Neuronal stem cell (in vitro differentiated cells): ENCODE measurements around the gene TMEM238L. TPM values are rescaled to one million over a fixed set of nuclear protein-coding genes. Genes with fewer than 3 reads are reported as not detected.
A peak's percentile ranks its signal among the peaks of the same experiment; 100 is the strongest.
"Not testable (repeated sequence)": the region's sequence is repeated elsewhere in the genome, so short reads cannot be mapped to it uniquely, and the experiment has no call there.

Experiments
- DNase-seq: peaks from one replicate; pipeline ENCODE4 v3.0.0-alpha.2; 2013; ENCODE audit warnings: low spot score
- H2AFZ ChIP-seq: one replicate; pipeline ENCODE4 v1.6.1; 2013; ENCODE audit warnings: mild to moderate bottlenecking, low read length, inconsistent platforms
- H2AK5ac ChIP-seq: 2 replicates; pipeline ENCODE4 v1.6.1; 2013; ENCODE audit warnings: low read depth, mild to moderate bottlenecking, inconsistent platforms, low read length, moderate library complexity, mixed read lengths
- H2BK120ac ChIP-seq: 2 replicates; pipeline ENCODE4 v1.6.1; 2013; ENCODE audit warnings: low read depth, mild to moderate bottlenecking, inconsistent platforms, low read length, moderate library complexity, mixed read lengths
- H2BK12ac ChIP-seq: one replicate; pipeline ENCODE4 v1.6.1; 2013; ENCODE audit warnings: low read length, inconsistent platforms
- H2BK15ac ChIP-seq: 2 replicates; pipeline ENCODE4 v1.6.1; 2013; ENCODE audit warnings: mild to moderate bottlenecking, low read length, inconsistent platforms, mixed read lengths
- H2BK5ac ChIP-seq: one replicate; pipeline ENCODE4 v1.6.1; 2013; ENCODE audit warnings: inconsistent platforms, mild to moderate bottlenecking, low read length, moderate library complexity
- H3K14ac ChIP-seq: one replicate; pipeline ENCODE4 v1.6.1; 2013; ENCODE audit warnings: low read length, inconsistent platforms
- H3K18ac ChIP-seq: 2 replicates; pipeline ENCODE4 v1.6.1; 2013; ENCODE audit warnings: low read length, inconsistent platforms
- H3K23ac ChIP-seq: 2 replicates; pipeline ENCODE4 v1.6.1; 2013; ENCODE audit warnings: low read depth, mild to moderate bottlenecking, mixed read lengths, low read length, inconsistent platforms; ENCODE audit not compliant: poor library complexity
- H3K27ac ChIP-seq: replicated peaks from 3 replicates; pipeline ENCODE4 v1.5.1; 2013; ENCODE audit warnings: low read length, inconsistent platforms
- H3K27me3 ChIP-seq, 3 experiments: 2 replicates each; pipeline ENCODE4 v1.6.1; 2013; ENCODE audit warnings: low read length in 3 of 3, mild to moderate bottlenecking in 2 of 3, inconsistent platforms in 1 of 3, low read depth in 1 of 3, mixed read lengths in 1 of 3, moderate library complexity in 1 of 3; ENCODE audit not compliant: control insufficient read depth in 3 of 3, insufficient read depth in 3 of 3
- H3K36me3 ChIP-seq, 2 donors: replicated peaks in 1 of 2; 2 replicates each; pipeline ENCODE4 v1.6.1; 2013; ENCODE audit warnings: low read length in 2 of 2; ENCODE audit not compliant: control insufficient read depth in 2 of 2, insufficient read depth in 2 of 2
- H3K4ac ChIP-seq: 2 replicates; pipeline ENCODE4 v1.6.1; 2013; ENCODE audit warnings: inconsistent platforms, mild to moderate bottlenecking, low read length, moderate library complexity
- H3K4me1 ChIP-seq, 2 donors: 1 replicate in 1 of 2; 2 replicates in 1 of 2; pipeline ENCODE4 v1.6.1; 2013; ENCODE audit warnings: low read length in 2 of 2, low read depth in 1 of 2; ENCODE audit not compliant: control insufficient read depth in 2 of 2, insufficient read depth in 1 of 2
- H3K4me2 ChIP-seq: one replicate; pipeline ENCODE4 v1.6.1; 2013; ENCODE audit warnings: mild to moderate bottlenecking, low read length, inconsistent platforms; ENCODE audit not compliant: insufficient read depth, poor library complexity, severe bottlenecking
- H3K4me3 ChIP-seq, 2 donors: 2 replicates each; pipeline ENCODE4 v1.5.1; 2013; ENCODE audit warnings: low read length in 2 of 2, mild to moderate bottlenecking in 2 of 2, inconsistent platforms in 1 of 2, moderate library complexity in 1 of 2
- H3K79me1 ChIP-seq: one replicate; pipeline ENCODE4 v1.6.1; 2013; ENCODE audit warnings: low read depth, mild to moderate bottlenecking, inconsistent platforms, low read length, moderate library complexity
- H3K9ac ChIP-seq: one replicate; pipeline ENCODE4 v1.6.1; 2013; ENCODE audit warnings: mild to moderate bottlenecking, low read depth, low read length, inconsistent platforms; ENCODE audit not compliant: poor library complexity
- H3K9me3 ChIP-seq, 2 donors: replicated peaks in 1 of 2; 2 replicates each; pipeline versions ENCODE3 to v1.6.1; 2013; ENCODE audit warnings: low read length in 2 of 2, mild to moderate bottlenecking in 2 of 2, inconsistent platforms in 1 of 2, low read depth in 1 of 2, mixed read lengths in 1 of 2, moderate library complexity in 1 of 2; ENCODE audit not compliant: control insufficient read depth in 2 of 2, insufficient read depth in 1 of 2
- H4K8ac ChIP-seq: one replicate; pipeline ENCODE4 v1.6.1; 2013; ENCODE audit warnings: low read depth, mild to moderate bottlenecking, inconsistent platforms, low read length, moderate library complexity
- H4K91ac ChIP-seq: one replicate; pipeline ENCODE4 v1.6.1; 2013; ENCODE audit warnings: low read length, low read depth, mild to moderate bottlenecking, inconsistent platforms; ENCODE audit not compliant: poor library complexity
- WGBS, 2 donors: extraction: QIAGEN DNeasy Blood & Tissue Kit; methylation state at CpG; one replicate each; pipeline ENCODE4 v1.1.7; 2013; ENCODE audit warnings: missing lambda C conversion rate in 2 of 2, mixed read lengths in 1 of 2; ENCODE audit not compliant: insufficient read length in 2 of 2, insufficient replicate concordance in 1 of 2; ENCODE audit errors: extremely low coverage in 2 of 2; 5-methylcytosine and 5-hydroxymethylcytosine counted together
- polyA plus RNA-seq, 2 experiments: library from polyadenylated mRNA; stranded (reverse); fragments of 200-250 nt; gene quantifications; one replicate each; pipeline ENCODE4 v1.2.3, GENCODE V29; 2013

TMEM238L gene
- polyA plus RNA-seq (2013, experiment 1 of 2): not detected
- polyA plus RNA-seq (2013, experiment 2 of 2): not detected

GRCh38 chr17:10803830-10804475 is at the start of gene TMEM238L:
Gene TMEM238L (minus strand): TSS chr17:10804099. CDS start chr17:10803963, 136 bp downstream.
- H3K27me3 ChIP-seq: no peaks in the 10 kb centered on the region
- no peak within 1 kb of the TSS for H3K23ac ChIP-seq
- H4K91ac ChIP-seq: no peak within 1 kb of the TSS
- no peak within 1 kb of the TSS for H3K14ac ChIP-seq
- H3K27ac ChIP-seq: no peak within 1 kb of the TSS
- no peak within 1 kb of the TSS for H3K4me2 ChIP-seq
- no peak within 1 kb of the TSS for H3K4ac ChIP-seq
- peak within 1 kb of the TSS; percentile 5 for H2BK12ac ChIP-seq
- H3K36me3 ChIP-seq: no peaks in the 10 kb centered on the region
- no peak within 1 kb of the TSS for H3K9ac ChIP-seq
- H2AFZ ChIP-seq: no peak within 1 kb of the TSS
- H2BK15ac ChIP-seq: no peak within 1 kb of the TSS
- H2BK5ac ChIP-seq: no peak within 1 kb of the TSS
- H4K8ac ChIP-seq: no peak within 1 kb of the TSS
- peak within 1 kb of the TSS; percentile 50 for H2AK5ac ChIP-seq
- no peaks in the 10 kb centered on the region for H3K79me1 ChIP-seq
- no CpG with 5 or more reads among the region's 16 CpGs for WGBS, 2 donors
- H2BK120ac ChIP-seq: no peak within 1 kb of the TSS
- H3K4me3 ChIP-seq: no peak within 1 kb of the TSS
- no peaks in the 10 kb centered on the region for H3K9me3 ChIP-seq
- no peak for DNase-seq
- H3K18ac ChIP-seq: peak within 1 kb of the TSS; percentile 67
- H3K4me1 ChIP-seq: peaks cover 0 to 3% of the 10 kb centered on the region in 2 donors

GRCh38 chr17:10846636-10847035 is 42.7 kb upstream of the TMEM238L start:
- not testable (repeated sequence) for H2BK5ac ChIP-seq, H2BK15ac ChIP-seq, H3K4me2 ChIP-seq, H2AFZ ChIP-seq, H3K14ac ChIP-seq, H4K8ac ChIP-seq, H3K36me3 ChIP-seq, H2AK5ac ChIP-seq, DNase-seq, H3K4me1 ChIP-seq, H3K18ac ChIP-seq, H3K79me1 ChIP-seq, H3K9ac ChIP-seq, H3K27ac ChIP-seq, H2BK12ac ChIP-seq, H3K9me3 ChIP-seq, H2BK120ac ChIP-seq, H3K4ac ChIP-seq, H4K91ac ChIP-seq
- Histone ChIP-seq H3K27me3 (peaks cover 0 to 19% (median 14%) of the 10 kb centered on the region in 3 experiments), H3K23ac (peak overlapping the region; percentile 83), H3K4me3 (peak overlapping the region in 1 of 2 donors; percentile 71)
- WGBS, 2 donors: no CpG with 5 or more reads among the region's 6 CpGs

GRCh38 chr17:10845388-10845751 is 41.5 kb upstream of the TMEM238L start:
- H3K9me3 ChIP-seq: peaks cover 0 to 3% of the 10 kb centered on the region in 2 donors
- peaks cover 0 to 17% (median 14%) of the 10 kb centered on the region in 3 experiments for H3K27me3 ChIP-seq
- H4K8ac ChIP-seq: no peak overlapping the region
- no peak overlapping the region for H3K14ac ChIP-seq
- no peak overlapping the region for H3K4me2 ChIP-seq
- no peaks in the 10 kb centered on the region for H3K36me3 ChIP-seq
- H2BK15ac ChIP-seq: no peak overlapping the region
- no peak overlapping the region for H3K23ac ChIP-seq
- H2BK5ac ChIP-seq: no peak overlapping the region
- no peak overlapping the region for H3K9ac ChIP-seq
- no peak overlapping the region for H4K91ac ChIP-seq
- H2BK12ac ChIP-seq: no peak overlapping the region
- no peak overlapping the region for H3K4me3 ChIP-seq
- H3K4me1 ChIP-seq: peaks cover 0 to 2% of the 10 kb centered on the region in 2 donors
- no peak overlapping the region for H3K27ac ChIP-seq
- H3K79me1 ChIP-seq: no peaks in the 10 kb centered on the region
- H2AFZ ChIP-seq: no peak overlapping the region
- no peak overlapping the region for H2AK5ac ChIP-seq
- WGBS, 2 donors: no CpG with 5 or more reads among the region's 6 CpGs
- no peak overlapping the region for H2BK120ac ChIP-seq
- no peak overlapping the region for H3K18ac ChIP-seq
- DNase-seq: no peak
- H3K4ac ChIP-seq: no peak overlapping the region

GRCh38 chr17:10844621-10845387 is 40.9 kb upstream of the TMEM238L start:
- Histone ChIP-seq H2AFZ (peak overlapping the region; percentile 91), H4K91ac (no peak overlapping the region), H3K4me3 (peak overlapping the region in 1 of 2 donors; percentile 19), H3K4ac (no peak overlapping the region), H3K14ac (no peak overlapping the region), H3K4me2 (peak overlapping the region; percentile 60), H2BK120ac (no peak overlapping the region), H3K9ac (no peak overlapping the region), H3K23ac (peak overlapping the region; percentile 9), H3K9me3 (peaks cover 0 to 4% of the 10 kb centered on the region in 2 donors), H3K27ac (no peak overlapping the region), H3K4me1 (peaks cover 0 to 2% of the 10 kb centered on the region in 2 donors), H2BK5ac (no peak overlapping the region), H3K18ac (no peak overlapping the region), H2BK12ac (no peak overlapping the region), H2AK5ac (no peak overlapping the region), H3K36me3 (no peaks in the 10 kb centered on the region), H4K8ac (no peak overlapping the region), H3K27me3 (peaks cover 0 to 17% (median 14%) of the 10 kb centered on the region in 3 experiments), H3K79me1 (no peaks in the 10 kb centered on the region), H2BK15ac (no peak overlapping the region)
- DNase-seq: peak; percentile 58
- WGBS, 2 donors: no CpG with 5 or more reads among the region's 28 CpGs
